PC-9 (cell line): ENCODE results near the gene PLEKHA6. TPM values are rescaled to one million over a fixed set of nuclear protein-coding genes. Genes with fewer than 3 reads are reported as not detected.

Experiments used
- BruUV-seq: library from RNA; stranded (reverse); fragments of 400-500 nt; replicated peaks from 2 replicates; lab custom pipeline; 2021; lab: Mats Ljungman, UMichigan
- CTCF ChIA-PET: fragments of 300-600 bp; sonication (Branson Sonifier 250); formaldehyde crosslinking; loops from one replicate; lab custom pipeline; 2022; ENCODE audit warnings: antibody characterized with exemption; lab: Charles Lee
- POLR2A ChIA-PET: fragments of 300-600 bp; sonication (Branson Sonifier 250); formaldehyde crosslinking; loops from one replicate; lab custom pipeline; 2022; ENCODE audit warnings: antibody characterized with exemption; ENCODE audit not compliant: unreplicated experiment; lab: Charles Lee
- DNase-seq, 2 experiments: peaks; one replicate each; pipeline versions ENCODE4 v3.0.0 to v3.0.0-alpha.2; 2015 to 2022; ENCODE audit warnings: mixed read lengths in 1 of 2
- H2AFZ ChIP-seq: fragments of 200-600 bp; sonication (generic); 2 replicates; pipeline ENCODE4 v1.8.1; 2017; ENCODE audit warnings: antibody characterized with exemption
- H3F3A ChIP-seq: fragments of 200-600 bp; sonication (generic); 2 replicates; pipeline ENCODE4 v1.8.1; 2017; ENCODE audit warnings: antibody characterized with exemption, mild to moderate bottlenecking, low read depth; ENCODE audit not compliant: insufficient read depth
- H3K27ac ChIP-seq: fragments of 200-600 bp; sonication (generic); 2 replicates; pipeline ENCODE4 v1.6.1; 2016; ENCODE audit warnings: mixed run types
- H3K27me3 ChIP-seq: fragments of 200-600 bp; sonication (generic); 2 replicates; pipeline ENCODE4 v1.6.1; 2016; ENCODE audit warnings: low read depth, mixed run types; ENCODE audit not compliant: insufficient read depth
- H3K36me3 ChIP-seq: fragments of 200-600 bp; sonication (generic); 2 replicates; pipeline ENCODE4 v1.6.1; 2016; ENCODE audit warnings: low read depth, mixed run types
- H3K4me1 ChIP-seq: fragments of 200-600 bp; sonication (generic); replicated peaks from 2 replicates; pipeline ENCODE4 v1.6.1; 2016; ENCODE audit warnings: mixed run types; ENCODE audit not compliant: insufficient read depth
- H3K4me2 ChIP-seq: fragments of 200-600 bp; sonication (generic); 2 replicates; pipeline ENCODE4 v1.6.1; 2017; ENCODE audit warnings: mixed run types
- H3K4me3 ChIP-seq: fragments of 200-600 bp; sonication (generic); 2 replicates; pipeline ENCODE4 v1.6.1; 2016; ENCODE audit warnings: mixed run types
- H3K79me2 ChIP-seq: fragments of 200-600 bp; sonication (generic); 2 replicates; pipeline ENCODE4 v1.6.1; 2017; ENCODE audit warnings: low read depth, mixed run types
- H3K9me2 ChIP-seq: fragments of 200-600 bp; sonication (generic); 2 replicates; pipeline ENCODE4 v1.8.1; 2017; ENCODE audit warnings: mild to moderate bottlenecking; ENCODE audit not compliant: insufficient read depth
- H3K9me3 ChIP-seq: fragments of 200-600 bp; sonication (generic); 2 replicates; pipeline ENCODE4 v1.8.1; 2016; ENCODE audit warnings: low read depth; ENCODE audit not compliant: insufficient read depth
- H4K20me1 ChIP-seq: fragments of 200-600 bp; sonication (generic); 2 replicates; pipeline ENCODE4 v1.8.1; 2017; ENCODE audit not compliant: insufficient read depth
- CTCF ChIP-seq: fragments of 200-600 bp; sonication (generic); conservative IDR thresholded peaks from 2 replicates; pipeline ENCODE4 v1.6.1; 2017; ENCODE audit warnings: mixed run types, antibody characterized with exemption, mild to moderate bottlenecking, moderate library complexity
- EZH2 ChIP-seq: fragments of 200-600 bp; sonication (generic); IDR thresholded peaks from 2 replicates; pipeline ENCODE4 v1.8.0; 2017; ENCODE audit warnings: antibody characterized with exemption, low read depth
- intact Hi-C: fragments of 100-400 bp; cut with micrococcal nuclease; formaldehyde crosslinking; loops from one replicate; pipeline ENCODE4 v1.10.0; 2022; ENCODE audit not compliant: unreplicated experiment
- total RNA-seq: library from RNA; stranded (reverse); gene quantifications from 2 replicates; pipeline ENCODE4 v1.2.3, GENCODE V29; 2021

Gene PLEKHA6
- total RNA-seq, 1 experiment from 2014 or later = 52.0 TPM

DNA sequence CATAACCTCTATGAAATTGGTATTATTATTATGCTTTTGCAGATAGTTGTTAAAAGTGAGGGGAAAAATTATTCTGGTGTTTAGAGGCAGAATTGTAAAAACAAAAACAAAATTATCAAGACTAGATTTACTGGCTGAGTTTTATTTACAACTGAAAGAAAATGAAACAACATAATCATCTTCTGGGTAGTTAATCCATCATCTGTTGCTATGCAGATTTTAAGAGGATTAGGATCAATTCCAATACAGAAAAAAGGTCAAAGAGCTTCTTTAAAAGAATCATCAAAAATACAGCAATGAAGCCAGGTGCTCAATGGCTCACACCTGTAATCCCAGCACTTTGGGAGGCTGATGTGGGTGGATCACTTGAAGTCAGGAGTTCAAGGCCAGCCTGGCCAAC, 154.2 kb downstream of the PLEKHA6 start:
- Histone ChIP-seq H3K4me3 (no peak overlapping the region), H3K9me3 (no peaks in the 10 kb centered on the region), H3K27ac (no peak overlapping the region), H4K20me1 (no peaks in the 10 kb centered on the region), H3K79me2 (peaks cover 12% of the 10 kb centered on the region; the same call in 1 of the 2 replicates), H3K36me3 (no peaks in the 10 kb centered on the region), H3F3A (peaks cover 17% of the 10 kb centered on the region; the same call in 1 of the 2 replicates), H2AFZ (no peak overlapping the region), H3K27me3 (no peaks in the 10 kb centered on the region), H3K4me1 (peaks cover 25% of the 10 kb centered on the region), H3K4me2 (no peak overlapping the region), H3K9me2 (no peaks in the 10 kb centered on the region)
- CTCF ChIA-PET = interaction anchor here (0.6 to 2.4 kb wide), 2 partner anchors 42 to 54 kb away, joined by 3 to 25 read pairs; partner anchors contain the start of gene ETNK2
- BruUV-seq = no TSS peak
- intact Hi-C loops = no loop called here
- no peak for DNase-seq
- no peak for TF ChIP-seq EZH2
- no peak for TF ChIP-seq CTCF
- POLR2A ChIA-PET = no interaction called here

GRCh38 chr1:204204944-204205343, 154.8 kb downstream of the PLEKHA6 start:
- Histone ChIP-seq H3K79me2 (peaks cover 12% of the 10 kb centered on the region; the same call in 1 of the 2 replicates), H4K20me1 (no peaks in the 10 kb centered on the region), H3K27me3 (no peaks in the 10 kb centered on the region), H3K4me2 (no peak overlapping the region), H3F3A (peaks cover 17% of the 10 kb centered on the region; the same call in 1 of the 2 replicates), H3K36me3 (no peaks in the 10 kb centered on the region), H3K27ac (no peak overlapping the region), H2AFZ (no peak overlapping the region), H3K9me2 (no peaks in the 10 kb centered on the region), H3K4me1 (peaks cover 30% of the 10 kb centered on the region), H3K9me3 (no peaks in the 10 kb centered on the region), H3K4me3 (no peak overlapping the region)
- CTCF ChIA-PET = interaction anchor here (0.6 to 0.7 kb wide), 2 partner anchors 9 to 53 kb away, joined by 3 read pairs; partner anchors contain the start of genes ETNK2 and GOLT1A
- DNase-seq = no peak
- TF ChIP-seq CTCF (no peak), EZH2 (no peak)
- BruUV-seq = no TSS peak
- intact Hi-C loops = no loop called here
- POLR2A ChIA-PET = no interaction called here

GRCh38 chr1:204203206-204203767, 156.4 kb downstream of the PLEKHA6 start:
- H3F3A ChIP-seq = peaks cover 21% of the 10 kb centered on the region
- H2AFZ ChIP-seq = no peak overlapping the region
- DNase-seq = no peak
- no peaks in the 10 kb centered on the region for H3K9me2 ChIP-seq
- no peaks in the 10 kb centered on the region for H3K27me3 ChIP-seq
- peaks cover 12% of the 10 kb centered on the region; the same call in 1 of the 2 replicates for H3K79me2 ChIP-seq
- no peak for TF ChIP-seq CTCF
- TF ChIP-seq EZH2 = no peak
- no peaks in the 10 kb centered on the region for H4K20me1 ChIP-seq
- ChIA-PET POLR2A (no interaction called here), CTCF (no interaction called here)
- peaks cover 44% of the 10 kb centered on the region for H3K4me1 ChIP-seq
- no peak overlapping the region for H3K4me3 ChIP-seq
- intact Hi-C loops = no loop called here
- no peak overlapping the region for H3K27ac ChIP-seq
- peak overlapping the region; percentile 1; the same call in 1 of the 2 replicates for H3K4me2 ChIP-seq
- BruUV-seq = no TSS peak
- H3K36me3 ChIP-seq = no peaks in the 10 kb centered on the region
- no peaks in the 10 kb centered on the region for H3K9me3 ChIP-seq
